ENCODE measurements around the gene IPCEF1.
"Not testable (repeated sequence)": the region's sequence is repeated elsewhere in the genome, so short reads cannot be mapped to it uniquely, and the experiment has no call there.

DNA sequence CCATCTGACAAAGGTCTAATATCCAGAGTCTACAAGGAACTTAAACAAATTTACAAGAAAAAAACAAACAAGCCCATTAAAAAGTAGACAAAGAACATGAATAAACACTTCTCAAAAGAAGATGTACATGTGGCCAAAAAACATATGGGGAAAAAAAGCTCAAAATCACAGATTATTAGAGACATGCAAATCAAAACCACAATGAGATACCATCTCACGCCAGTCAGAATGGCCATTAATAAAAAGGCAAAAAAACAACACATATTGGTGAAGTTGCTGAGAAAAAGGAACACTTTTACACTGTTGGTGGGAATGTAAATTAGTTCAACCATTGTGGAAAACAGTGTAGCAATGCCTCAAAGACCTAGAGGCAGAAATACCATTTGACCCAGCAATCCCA lies 29.3 kb downstream of the IPCEF1 start:
- TF ChIP-seq, protein P1, sequence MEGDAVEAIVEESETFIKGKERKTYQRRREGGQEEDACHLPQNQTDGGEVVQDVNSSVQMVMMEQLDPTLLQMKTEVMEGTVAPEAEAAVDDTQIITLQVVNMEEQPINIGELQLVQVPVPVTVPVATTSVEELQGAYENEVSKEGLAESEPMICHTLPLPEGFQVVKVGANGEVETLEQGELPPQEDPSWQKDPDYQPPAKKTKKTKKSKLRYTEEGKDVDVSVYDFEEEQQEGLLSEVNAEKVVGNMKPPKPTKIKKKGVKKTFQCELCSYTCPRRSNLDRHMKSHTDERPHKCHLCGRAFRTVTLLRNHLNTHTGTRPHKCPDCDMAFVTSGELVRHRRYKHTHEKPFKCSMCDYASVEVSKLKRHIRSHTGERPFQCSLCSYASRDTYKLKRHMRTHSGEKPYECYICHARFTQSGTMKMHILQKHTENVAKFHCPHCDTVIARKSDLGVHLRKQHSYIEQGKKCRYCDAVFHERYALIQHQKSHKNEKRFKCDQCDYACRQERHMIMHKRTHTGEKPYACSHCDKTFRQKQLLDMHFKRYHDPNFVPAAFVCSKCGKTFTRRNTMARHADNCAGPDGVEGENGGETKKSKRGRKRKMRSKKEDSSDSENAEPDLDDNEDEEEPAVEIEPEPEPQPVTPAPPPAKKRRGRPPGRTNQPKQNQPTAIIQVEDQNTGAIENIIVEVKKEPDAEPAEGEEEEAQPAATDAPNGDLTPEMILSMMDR (optimal IDR thresholded peaks at IDR 0.05 in 1 of 3, IDR thresholded peaks at IDR 0.05 in 1 of 3, conservative IDR thresholded peaks at IDR 0.05 in 1 of 3; ENCODE audit: extremely low read depth in 1 of 3, insufficient read depth in 2 of 3, low read length in 3 of 3), result not testable (repeated sequence)
- TF ChIP-seq EZH2 (IDR thresholded peaks at IDR 0.05; ENCODE audit: low read length), result not testable (repeated sequence)

Data from keratinocyte (primary cell).